Neutrophil (primary cell): Measurements from ENCODE around the gene RASA1.

Experiments
- H3K27ac ChIP-seq: fragments of 200-600 bp; sonication (generic); 2 replicates; pipeline ENCODE4 v1.5.1; 2016; ENCODE audit warnings: mild to moderate bottlenecking, moderate library complexity
- H3K27me3 ChIP-seq: fragments of 200-600 bp; sonication (generic); 2 replicates; pipeline ENCODE4 v1.6.0; 2016; ENCODE audit warnings: mild to moderate bottlenecking
- H3K36me3 ChIP-seq: fragments of 200-600 bp; sonication (generic); 2 replicates; pipeline ENCODE4 v1.5.1; 2017
- H3K4me1 ChIP-seq, 2 experiments: fragments of 200-600 bp in 1 of 2; sonication (generic) in 1 of 2; 1 replicate in 1 of 2; 2 replicates in 1 of 2; pipeline versions ENCODE4 v1.5.1 to v1.6.1; 2013 to 2016; ENCODE audit warnings: low read depth in 1 of 2, low read length in 1 of 2, mild to moderate bottlenecking in 1 of 2, moderate library complexity in 1 of 2; ENCODE audit not compliant: control insufficient read depth in 1 of 2, insufficient read depth in 1 of 2
- H3K4me3 ChIP-seq, 2 experiments: fragments of 200-600 bp in 1 of 2; sonication (generic) in 1 of 2; 1 replicate in 1 of 2; 2 replicates in 1 of 2; pipeline ENCODE4 v1.5.1; 2013 to 2016; ENCODE audit warnings: low read depth in 1 of 2, low read length in 1 of 2, mild to moderate bottlenecking in 1 of 2, moderate library complexity in 1 of 2
- H3K9me3 ChIP-seq: fragments of 200-600 bp; sonication (generic); 2 replicates; pipeline ENCODE4 v1.5.1; 2016
- CTCF ChIP-seq: fragments of 200-600 bp; sonication (generic); IDR thresholded peaks from 2 replicates; pipeline ENCODE4 v1.5.1; 2016; ENCODE audit warnings: antibody characterized with exemption

Gene RASA1

GRCh38 chr5:87347841-87348240, 80.2 kb downstream of the RASA1 start:
- TF ChIP-seq CTCF = no peak
- Histone ChIP-seq H3K36me3 (peaks cover 17% of the 10 kb centered on the region), H3K4me3 (no peak overlapping the region), H3K4me1 (no peaks in the 10 kb centered on the region), H3K27ac (no peak overlapping the region), H3K27me3 (no peaks in the 10 kb centered on the region), H3K9me3 (no peaks in the 10 kb centered on the region)

- H3K27me3 ChIP-seq = no peaks in the 10 kb centered on the region
- H3K27ac ChIP-seq = no peak overlapping the region
- H3K4me3 ChIP-seq = no peak overlapping the region
- no peaks in the 10 kb centered on the region for H3K9me3 ChIP-seq
- no peak for TF ChIP-seq CTCF
- H3K36me3 ChIP-seq = peaks cover 25% of the 10 kb centered on the region
- peaks cover 7 to 11% of the 10 kb centered on the region in 2 experiments for H3K4me1 ChIP-seq
Measured at GRCh38 chr5:87354496-87354895, 86.8 kb downstream of the RASA1 start.

- H3K27ac ChIP-seq = no peak overlapping the region
- no peaks in the 10 kb centered on the region for H3K9me3 ChIP-seq
- no peak for TF ChIP-seq CTCF
- H3K4me1 ChIP-seq = peaks cover 15 to 20% of the 10 kb centered on the region in 2 experiments
- H3K4me3 ChIP-seq = no peak overlapping the region
- peaks cover 26% of the 10 kb centered on the region for H3K36me3 ChIP-seq
- H3K27me3 ChIP-seq = no peaks in the 10 kb centered on the region
Measured at GRCh38 chr5:87359106-87359505, 91.4 kb downstream of the RASA1 start.

GRCh38 chr5:87360132-87360531, 92.4 kb downstream of the RASA1 start:
- no peaks in the 10 kb centered on the region for H3K27me3 ChIP-seq
- no peak for TF ChIP-seq CTCF
- H3K4me3 ChIP-seq = no peak overlapping the region
- no peaks in the 10 kb centered on the region for H3K9me3 ChIP-seq
- H3K4me1 ChIP-seq = peaks cover 14 to 18% of the 10 kb centered on the region in 2 experiments
- no peak overlapping the region for H3K27ac ChIP-seq
- peaks cover 29% of the 10 kb centered on the region for H3K36me3 ChIP-seq

GRCh38 chr5:87361031-87361445, 93.4 kb downstream of the RASA1 start:
- TF ChIP-seq CTCF = no peak
- Histone ChIP-seq H3K36me3 (peaks cover 29% of the 10 kb centered on the region), H3K4me3 (no peak overlapping the region), H3K27me3 (no peaks in the 10 kb centered on the region), H3K9me3 (no peaks in the 10 kb centered on the region), H3K4me1 (peaks cover 14 to 18% of the 10 kb centered on the region in 2 experiments), H3K27ac (peak overlapping the region; percentile 18)
